HFF-Myc (cell line): ENCODE measurements around the gene ATF6.
"Not testable (repeated sequence)": the region's sequence is repeated elsewhere in the genome, so short reads cannot be mapped to it uniquely, and the experiment has no call there.

ENCODE experiments used
- DNase-seq: peaks from one replicate; pipeline ENCODE4 v3.0.0-alpha.2; 2011; ENCODE audit warnings: low read depth; ENCODE audit errors: extremely low read depth
- H3K4me3 ChIP-seq: replicated peaks from 2 replicates; pipeline ENCODE4 v1.5.1; 2011; ENCODE audit warnings: low read depth, mild to moderate bottlenecking, control low read depth, low read length
- CTCF ChIP-seq: IDR thresholded peaks from 2 replicates; pipeline ENCODE4 v1.5.1; 2012; ENCODE audit warnings: mild to moderate bottlenecking, low read depth, low read length, control low read depth; ENCODE audit errors: missing control alignments

ATF6 gene

GRCh38 chr1:161816201-161816600 lies 50.1 kb downstream of the ATF6 start:
- DNase-seq = no peak
- H3K4me3 ChIP-seq = no peak overlapping the region
- TF ChIP-seq CTCF = no peak

- no peak for TF ChIP-seq CTCF
- no peak overlapping the region for H3K4me3 ChIP-seq
- no peak for DNase-seq
Measured at GRCh38 chr1:161817176-161817730, 51.1 kb downstream of the ATF6 start.

- DNase-seq = no peak
- no peak for TF ChIP-seq CTCF
- H3K4me3 ChIP-seq = no peak overlapping the region
Measured at GRCh38 chr1:161820914-161821313, 54.8 kb downstream of the ATF6 start.

- no peak for TF ChIP-seq CTCF
- no peak overlapping the region for H3K4me3 ChIP-seq
Measured at GRCh38 chr1:161824618-161825017, 58.5 kb downstream of the ATF6 start.

DNA sequence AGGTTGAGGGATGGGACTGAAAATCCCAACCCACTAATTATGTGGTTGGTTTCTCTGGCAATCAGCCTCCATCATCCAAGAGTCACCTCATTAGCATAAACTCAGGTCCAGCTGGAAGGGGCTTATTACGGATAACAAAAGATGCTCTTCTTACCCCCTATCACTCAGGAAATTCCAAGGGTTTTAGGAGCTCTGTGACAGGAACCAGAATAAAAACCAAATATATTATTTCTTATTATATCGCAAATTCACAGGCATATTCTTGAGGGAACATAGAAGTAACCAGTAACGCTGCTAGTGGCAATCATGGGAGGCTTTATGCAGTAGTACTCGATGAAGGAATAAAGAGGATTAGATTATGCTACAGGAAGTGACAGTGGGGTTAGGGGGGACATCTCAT lies 59.7 kb downstream of the ATF6 start:
- no peak for DNase-seq
- TF ChIP-seq CTCF = no peak
- no peak overlapping the region for H3K4me3 ChIP-seq

More at GRCh38 chr1:161824618-161825017, 58.5 kb downstream of the ATF6 start:
- DNase-seq = no peak

DNA sequence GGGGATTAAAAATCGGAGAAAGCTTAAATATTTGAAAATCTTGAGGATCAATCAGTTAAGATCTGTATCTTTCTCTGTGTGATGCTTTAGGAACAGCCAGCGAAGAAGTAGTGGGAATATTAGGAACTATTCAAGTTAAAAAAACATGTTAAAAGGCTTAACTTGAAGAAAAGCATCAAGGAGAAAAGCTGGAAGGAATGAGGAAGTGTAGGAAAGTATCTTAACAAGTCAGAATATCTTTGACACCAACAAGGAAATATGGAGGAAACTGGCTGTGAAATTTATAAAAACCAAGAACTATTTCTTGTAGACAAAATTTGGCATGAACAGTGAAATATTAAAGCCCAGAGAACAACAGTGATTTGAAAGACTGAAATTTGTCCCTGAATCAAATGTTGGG lies 60.4 kb downstream of the ATF6 start:
- TF ChIP-seq CTCF = no peak
- H3K4me3 ChIP-seq = no peak overlapping the region
- DNase-seq = no peak

DNA sequence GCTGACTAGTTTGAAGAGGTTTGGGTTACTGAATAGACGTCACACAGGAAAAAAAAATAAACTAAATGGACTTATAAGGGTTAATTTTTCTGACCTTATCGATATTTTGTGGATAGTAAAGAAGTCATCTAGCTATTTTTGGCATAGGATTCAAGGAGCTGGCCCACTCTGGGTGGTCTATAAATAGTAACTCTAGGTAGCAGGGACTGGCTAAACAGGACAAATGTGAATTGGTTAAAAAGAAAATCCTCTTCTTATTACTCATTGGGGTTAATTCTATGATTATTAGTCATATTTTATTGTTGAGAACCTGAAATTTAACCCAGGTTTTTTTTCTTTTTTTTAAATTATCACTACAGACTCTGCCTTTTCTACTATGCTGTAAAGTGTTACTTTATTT lies 61.7 kb downstream of the ATF6 start:
- H3K4me3 ChIP-seq = no peak overlapping the region
- DNase-seq = no peak
- no peak for TF ChIP-seq CTCF

DNA sequence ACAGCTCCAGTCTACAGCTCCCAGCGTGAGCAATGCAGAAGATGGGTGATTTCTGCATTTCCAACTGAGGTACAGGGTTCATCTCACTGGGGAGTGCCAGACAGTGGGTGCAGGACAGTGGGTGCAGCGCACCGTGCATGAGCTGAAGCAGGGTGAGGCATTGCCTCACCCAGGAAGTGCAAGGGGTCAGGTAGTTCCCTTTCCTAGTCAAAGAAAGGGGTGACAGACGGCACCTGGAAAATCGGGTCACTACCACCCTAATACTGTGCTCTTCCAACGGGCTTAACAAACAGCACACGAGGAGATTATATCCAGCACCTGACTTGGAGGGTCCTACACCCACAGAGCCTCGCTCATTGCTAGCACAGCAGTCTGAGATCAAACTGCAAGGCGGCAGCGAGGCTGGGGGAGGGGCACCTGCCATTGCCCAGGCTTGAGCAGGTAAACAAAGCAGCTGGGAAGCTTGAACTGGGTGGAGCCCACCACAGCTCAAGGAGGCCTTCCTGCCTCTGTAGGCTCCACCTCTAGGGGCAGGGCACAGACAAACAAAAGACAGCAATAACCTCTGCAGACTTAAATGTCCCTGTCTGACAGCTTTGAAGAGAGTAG lies 66.3 kb downstream of the ATF6 start:
- DNase-seq, H3K4me3 ChIP-seq: not testable (repeated sequence)
